GM19372 (cell line): ENCODE measurements around the gene ADPRHL1.
"Not testable (repeated sequence)": the region's sequence is repeated elsewhere in the genome, so short reads cannot be mapped to it uniquely, and the experiment has no call there.

Source experiments
- ATAC-seq: cut with Tn5 transposase; IDR thresholded peaks from one replicate; pipeline ENCODE4 v1.9.1; 2021; ENCODE audit warnings: mild to moderate bottlenecking, low read depth, moderate library complexity; ENCODE audit not compliant: unreplicated experiment

Gene ADPRHL1

DNA sequence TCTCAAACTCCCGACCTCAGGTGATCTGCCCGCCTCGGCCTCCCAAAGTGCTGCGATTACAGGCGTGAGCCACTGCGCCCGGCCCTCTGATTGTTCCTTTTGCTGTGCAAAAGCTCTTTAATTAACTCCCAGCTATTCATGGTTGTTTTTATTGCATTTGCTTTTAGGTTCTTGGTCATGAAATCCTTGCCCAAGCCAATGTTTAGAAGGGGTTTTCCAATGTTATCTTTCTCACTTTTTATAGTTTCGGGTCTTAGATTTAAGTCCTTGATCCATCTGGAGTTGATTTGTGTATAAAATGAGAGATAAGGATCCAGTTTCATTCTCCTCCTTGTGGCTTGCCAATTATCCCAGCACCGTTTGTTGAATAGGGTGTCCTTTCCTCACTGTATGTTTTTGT is 70.2 kb downstream of the ADPRHL1 start:
- no peak for ATAC-seq

DNA sequence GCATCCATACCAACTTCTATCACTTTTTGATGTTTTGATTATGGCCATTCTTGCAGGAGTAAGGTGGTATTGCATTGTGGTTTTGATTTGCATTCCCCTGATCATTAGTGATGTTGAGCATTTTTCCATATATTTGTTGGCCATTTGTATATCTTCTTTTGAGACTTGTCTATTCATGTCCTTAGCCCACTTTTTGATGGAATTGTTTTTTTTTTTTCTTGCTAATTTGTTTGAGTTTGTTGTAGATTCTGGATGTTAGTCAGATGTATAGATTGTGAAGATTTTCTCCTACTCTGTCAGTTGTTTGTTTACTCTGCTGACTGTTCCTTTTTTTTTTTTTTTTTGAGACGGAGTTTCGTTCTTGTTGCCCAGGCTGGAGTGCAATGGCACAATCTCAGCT is 70.7 kb downstream of the ADPRHL1 start:
- ATAC-seq = not testable (repeated sequence)

- ATAC-seq = no peak
These were observed 74.5 kb downstream of the ADPRHL1 start for GRCh38 chr13:113378825-113379224.

GRCh38 chr13:113374511-113375175 is 78.6 kb downstream of the ADPRHL1 start:
- no peak for ATAC-seq

GRCh38 chr13:113373811-113374485 is 79.3 kb downstream of the ADPRHL1 start:
- ATAC-seq = no peak

GRCh38 chr13:113371701-113372100 is 81.6 kb downstream of the ADPRHL1 start:
- not testable (repeated sequence) for ATAC-seq

DNA sequence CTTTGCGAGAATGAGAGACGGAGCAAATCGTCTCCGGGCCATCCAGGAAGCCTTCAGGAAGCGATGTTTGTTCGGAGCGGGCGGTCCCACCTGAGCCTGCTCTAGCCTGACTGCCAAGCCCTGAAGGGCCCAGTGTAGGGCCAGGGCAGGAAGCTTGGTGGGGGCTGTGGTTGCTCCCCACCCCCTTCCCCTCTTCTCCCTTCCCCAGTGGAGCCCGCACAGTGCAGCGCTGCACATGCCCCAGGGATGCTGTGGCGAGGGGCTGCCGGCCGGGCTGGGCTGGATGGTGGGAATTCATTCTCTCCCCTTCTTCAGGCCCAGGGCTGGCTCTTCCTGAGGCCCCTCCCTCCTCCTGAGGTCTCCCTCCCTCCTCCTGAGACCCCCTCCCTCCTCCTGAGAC is 82.2 kb downstream of the ADPRHL1 start:
- ATAC-seq = no peak

- ATAC-seq = no peak
These were observed 83.4 kb downstream of the ADPRHL1 start for GRCh38 chr13:113369881-113370280.

DNA sequence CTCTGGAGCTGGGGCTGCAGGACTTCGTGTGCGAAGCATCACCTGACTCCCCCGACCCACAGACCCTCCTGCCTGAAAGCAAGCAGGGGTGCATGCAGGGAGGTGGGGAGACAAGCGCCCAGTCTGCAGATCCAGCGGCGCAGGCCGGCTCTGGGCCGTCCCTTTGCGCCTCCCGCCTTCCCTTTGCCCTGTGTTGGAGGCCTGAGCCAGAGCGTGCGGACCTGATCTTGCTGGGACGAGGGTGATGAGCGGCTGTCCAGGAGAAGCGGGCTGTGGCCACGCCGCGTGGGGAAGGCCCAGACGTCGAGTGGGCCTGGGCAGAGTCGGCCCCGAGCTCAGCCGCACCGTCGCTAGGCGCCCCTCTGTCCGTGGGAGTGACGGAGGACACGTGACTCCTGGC is 84.1 kb downstream of the ADPRHL1 start:
- no peak for ATAC-seq

DNA sequence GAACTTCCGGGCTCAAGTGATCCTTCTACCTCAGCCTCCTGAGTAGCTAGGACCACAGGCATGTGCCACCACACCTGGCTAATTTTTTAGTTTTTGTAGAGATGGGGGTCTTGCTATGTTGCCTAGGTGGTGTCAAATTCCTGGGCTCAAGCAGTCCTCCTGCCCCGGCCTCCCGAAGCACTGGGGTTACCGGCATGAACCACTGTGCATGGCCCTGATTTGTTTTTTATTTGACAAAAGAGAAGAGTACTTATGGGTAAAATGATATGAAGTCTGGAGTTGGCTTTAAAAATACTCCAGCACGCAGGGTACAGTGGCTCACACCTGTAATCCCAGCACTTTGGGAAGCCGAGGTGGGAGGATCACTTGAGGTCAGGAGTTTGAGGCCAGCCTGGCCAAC is 84.9 kb downstream of the ADPRHL1 start:
- ATAC-seq = not testable (repeated sequence)

- no peak for ATAC-seq
These were observed 85.5 kb downstream of the ADPRHL1 start for GRCh38 chr13:113367771-113368170.

- ATAC-seq = no peak
These were observed 86.2 kb downstream of the ADPRHL1 start for GRCh38 chr13:113367020-113367560.

DNA sequence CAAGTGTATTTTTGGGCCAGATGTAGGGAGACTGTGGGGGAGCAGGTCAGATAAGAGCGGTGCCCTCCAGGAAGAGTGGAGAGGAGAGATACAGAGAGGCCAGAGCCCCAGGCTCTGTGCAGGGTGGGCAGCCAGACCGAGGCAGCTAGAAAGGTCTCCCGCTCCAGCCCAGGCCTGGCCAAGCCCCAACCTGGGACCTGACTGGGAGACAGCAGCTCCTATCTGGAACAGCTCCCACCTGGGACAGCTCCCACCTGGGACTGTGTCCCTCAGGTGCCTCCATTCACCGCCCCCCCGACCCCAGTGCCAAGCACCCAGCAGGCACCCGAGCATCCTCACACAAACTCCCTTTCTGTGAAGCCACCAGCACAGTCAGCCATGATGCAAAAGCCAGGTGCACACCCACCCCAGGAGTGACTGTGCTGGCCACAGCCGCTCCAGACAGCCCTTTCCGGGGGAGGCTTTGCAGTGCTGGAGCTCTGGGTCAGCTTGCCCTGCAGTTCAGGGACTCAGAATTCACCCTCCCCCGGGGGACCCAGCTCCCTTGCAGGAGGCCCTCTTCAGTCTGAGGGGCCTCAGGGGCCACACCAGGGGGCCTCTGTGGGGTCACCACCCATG is 87.2 kb downstream of the ADPRHL1 start:
- ATAC-seq = no peak

GRCh38 chr13:113365583-113365970 is 87.7 kb downstream of the ADPRHL1 start:
- ATAC-seq = no peak

DNA sequence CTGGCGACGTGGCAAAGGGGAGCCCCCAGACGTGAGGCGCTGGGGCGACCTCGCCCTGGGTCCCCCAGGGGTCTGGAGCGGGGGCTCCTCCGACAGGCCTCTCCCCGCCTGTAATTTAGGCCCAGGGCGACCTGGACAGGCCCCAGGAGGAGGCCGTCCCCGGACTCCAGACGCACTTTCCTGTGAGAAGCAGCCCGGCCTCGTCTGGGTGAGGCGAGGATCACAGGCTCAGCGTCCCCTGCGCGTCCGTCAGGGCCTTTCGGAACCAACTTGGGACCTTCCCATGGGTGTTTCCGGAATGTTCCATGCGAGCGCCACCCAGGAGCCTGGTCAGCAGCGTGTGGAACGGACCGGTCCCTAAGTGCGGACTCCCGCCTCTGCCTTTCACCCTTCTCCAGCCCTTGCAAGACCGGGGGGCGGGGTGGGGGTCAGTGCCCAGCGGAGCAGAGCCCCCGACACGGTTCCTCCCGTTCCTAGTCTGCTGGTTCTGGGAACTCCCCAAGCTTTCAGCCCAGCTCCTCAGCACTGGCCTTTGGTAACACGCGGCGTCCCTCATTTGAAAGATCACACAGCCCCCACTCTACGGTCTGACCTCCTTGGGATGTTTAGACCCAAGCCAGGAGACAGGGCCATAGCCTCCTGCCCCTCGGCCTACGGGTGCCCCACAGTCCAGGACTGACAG is 88.2 kb downstream of the ADPRHL1 start:
- no peak for ATAC-seq

GRCh38 chr13:113364311-113364889 is 88.9 kb downstream of the ADPRHL1 start:
- no peak for ATAC-seq

GRCh38 chr13:113361406-113361805 is 91.9 kb downstream of the ADPRHL1 start:
- no peak for ATAC-seq

DNA sequence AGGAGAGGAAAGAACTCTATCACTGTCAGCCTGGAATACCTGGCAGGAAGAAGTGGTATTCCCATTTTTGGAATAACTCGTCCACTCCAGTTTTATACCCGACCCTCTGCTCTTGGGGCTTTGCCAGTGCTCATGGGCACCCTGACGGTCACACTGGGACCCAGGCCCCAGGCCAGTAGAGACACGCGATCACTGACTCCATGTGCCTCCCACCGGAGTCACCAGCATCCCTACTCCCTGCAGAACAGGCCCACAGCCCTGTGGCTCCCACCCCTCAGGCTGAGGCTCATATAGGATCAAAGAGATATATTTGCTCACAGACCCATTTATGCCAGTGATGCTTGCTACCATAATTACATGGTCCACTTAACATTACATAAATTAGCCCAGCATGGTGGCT is 92.8 kb downstream of the ADPRHL1 start:
- no peak for ATAC-seq

DNA sequence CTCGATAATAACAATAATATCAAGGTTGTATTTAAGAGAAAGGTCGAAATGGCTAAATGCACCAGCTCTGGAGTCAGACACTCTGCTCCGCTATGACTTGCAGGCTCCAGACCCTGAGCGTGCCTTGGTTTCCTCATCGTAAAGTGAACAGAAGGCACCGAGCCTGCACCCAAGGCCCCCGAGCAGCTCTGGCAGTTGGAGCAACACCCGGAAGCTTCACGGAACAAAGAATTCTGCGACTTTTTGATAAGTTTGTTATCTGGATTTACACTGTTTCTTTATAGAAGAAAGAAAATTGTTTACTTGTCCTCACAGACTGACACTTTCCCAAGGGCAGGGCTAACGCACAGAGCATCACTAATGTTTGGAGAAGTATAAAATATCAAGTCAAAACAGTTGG is 93.7 kb downstream of the ADPRHL1 start:
- ATAC-seq = no peak

DNA sequence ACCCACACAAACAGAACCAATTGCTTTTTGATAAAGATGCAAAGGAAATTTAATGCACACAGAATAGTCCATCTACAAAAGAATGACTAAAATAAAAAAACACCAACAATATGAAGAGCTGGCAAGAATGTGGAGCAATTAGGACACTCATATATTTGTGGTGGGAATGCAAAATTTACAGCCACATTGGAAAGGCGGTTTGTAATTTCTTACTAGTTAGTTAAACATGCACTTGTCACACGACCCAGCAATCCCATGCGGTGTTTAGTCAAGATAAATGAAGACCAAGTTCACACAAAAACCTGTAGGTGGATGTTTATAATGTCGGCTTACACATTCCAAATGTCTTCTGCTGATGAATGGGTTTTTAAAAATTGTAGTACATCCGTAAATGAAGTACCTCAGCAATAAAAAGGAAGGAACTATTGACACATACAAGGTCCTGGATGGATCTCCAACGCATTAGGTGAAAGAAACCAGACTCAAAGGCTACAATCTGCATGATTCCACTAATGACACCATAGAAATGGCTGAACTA is 94.6 kb downstream of the ADPRHL1 start:
- no peak for ATAC-seq
